Activated CD8-positive, alpha-beta memory T cell treated with anti-CD3 and anti-CD28 coated beads for 4 hours (primary cell): ENCODE results near the gene REPIN1.

Source experiments
- DNase-seq, 2 donors: peaks; one replicate each; pipeline ENCODE4 v3.0.0-alpha.2; 2020; ENCODE audit warnings: low read depth in 2 of 2

Gene REPIN1

DNA sequence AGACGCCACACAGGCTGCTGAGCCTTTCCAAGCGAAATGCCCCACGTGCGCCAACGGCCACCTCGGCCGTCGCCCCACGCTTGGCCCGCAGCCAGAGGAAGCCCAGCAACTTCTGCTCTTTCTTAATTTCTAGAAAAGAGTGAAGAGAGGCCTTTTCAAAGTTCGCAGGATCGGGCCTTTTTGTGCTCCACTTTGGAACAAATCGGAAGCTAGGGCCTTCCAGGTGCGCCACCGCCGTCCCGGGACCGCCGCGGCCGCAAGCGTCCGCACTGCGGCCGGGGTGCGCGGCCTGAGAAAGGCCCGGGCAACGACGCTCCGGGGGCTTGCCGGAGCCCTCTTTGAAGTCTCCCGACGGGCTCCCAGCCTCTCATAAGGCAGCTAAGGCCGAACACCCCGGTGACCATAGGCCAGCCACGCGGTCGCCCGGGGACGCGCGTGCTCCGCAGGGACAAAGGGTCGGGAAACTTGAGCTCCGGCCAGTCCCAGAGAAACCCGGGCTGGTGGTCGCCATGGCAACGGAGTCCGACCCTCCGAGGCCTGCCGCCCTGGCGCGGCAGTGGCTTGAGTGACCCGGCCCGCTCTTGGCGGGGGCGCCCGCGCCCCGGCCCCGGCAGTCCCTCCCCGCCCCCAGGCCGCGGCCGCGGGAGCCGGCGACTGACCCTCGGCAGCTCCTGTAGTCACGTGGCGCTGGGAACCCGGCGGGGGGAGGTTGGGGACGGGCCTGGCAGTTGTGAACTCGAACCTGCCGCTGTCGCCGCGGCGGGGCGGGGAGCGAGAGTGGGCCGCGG is at the start of gene REPIN1:
Gene REPIN1, plus strand, starts transcription at position 727 of the 788 bp plus-strand sequence. CDS start 890 bp downstream, outside the sequence.
- peak; percentile 57 to 68 for DNase-seq

DNA sequence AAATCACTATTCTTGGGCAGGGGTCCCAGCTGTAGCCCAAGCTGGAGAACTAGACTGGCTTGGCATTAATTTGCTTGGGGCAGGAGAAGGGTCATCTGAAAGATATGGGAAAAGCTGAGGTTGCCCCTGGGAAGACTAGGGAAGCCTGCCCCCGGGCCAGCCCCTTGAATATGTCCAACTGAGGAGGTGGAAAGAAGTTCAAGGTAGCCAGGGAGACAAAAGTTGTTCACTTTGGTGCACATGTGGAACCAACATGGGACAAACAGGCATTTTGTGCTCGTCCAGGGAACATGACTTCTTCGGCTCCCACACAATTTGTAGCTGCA is 46.9 kb upstream of the REPIN1 start:
- DNase-seq = no peak

DNA sequence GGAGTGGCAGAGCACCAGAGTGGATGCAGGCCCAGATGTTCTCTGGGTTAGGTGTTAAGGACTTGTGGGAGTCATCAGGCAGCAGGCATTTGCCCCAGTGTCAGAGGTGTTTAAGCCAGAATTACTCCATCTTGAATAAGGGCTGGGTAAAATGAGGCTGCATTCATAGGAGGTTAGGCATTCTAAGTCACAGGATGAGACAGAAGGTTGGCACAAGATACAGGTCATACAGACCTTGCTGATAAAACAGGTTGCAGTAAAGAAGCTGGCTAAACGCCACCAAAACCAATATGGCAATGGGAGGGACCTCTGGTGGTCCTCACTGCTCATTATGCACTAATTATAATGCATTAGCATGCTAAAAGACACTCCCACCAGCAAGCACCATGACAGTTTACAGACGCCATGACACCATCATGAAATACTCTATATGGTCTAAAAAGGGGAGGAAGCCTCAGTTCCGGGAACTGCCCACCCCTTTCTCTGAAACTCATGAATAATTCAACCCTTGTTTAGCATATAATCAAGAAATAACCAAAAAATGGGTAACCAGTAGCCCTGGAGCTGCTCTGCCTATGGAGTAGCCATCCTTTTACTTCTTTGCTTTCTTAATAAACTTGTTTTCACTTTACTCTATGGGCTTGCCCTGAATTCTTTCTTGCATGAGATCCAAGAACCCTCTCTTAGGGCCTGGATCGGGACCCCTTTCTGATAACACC is 46.3 kb upstream of the REPIN1 start:
- peak; percentile 38 to 47 for DNase-seq

DNA sequence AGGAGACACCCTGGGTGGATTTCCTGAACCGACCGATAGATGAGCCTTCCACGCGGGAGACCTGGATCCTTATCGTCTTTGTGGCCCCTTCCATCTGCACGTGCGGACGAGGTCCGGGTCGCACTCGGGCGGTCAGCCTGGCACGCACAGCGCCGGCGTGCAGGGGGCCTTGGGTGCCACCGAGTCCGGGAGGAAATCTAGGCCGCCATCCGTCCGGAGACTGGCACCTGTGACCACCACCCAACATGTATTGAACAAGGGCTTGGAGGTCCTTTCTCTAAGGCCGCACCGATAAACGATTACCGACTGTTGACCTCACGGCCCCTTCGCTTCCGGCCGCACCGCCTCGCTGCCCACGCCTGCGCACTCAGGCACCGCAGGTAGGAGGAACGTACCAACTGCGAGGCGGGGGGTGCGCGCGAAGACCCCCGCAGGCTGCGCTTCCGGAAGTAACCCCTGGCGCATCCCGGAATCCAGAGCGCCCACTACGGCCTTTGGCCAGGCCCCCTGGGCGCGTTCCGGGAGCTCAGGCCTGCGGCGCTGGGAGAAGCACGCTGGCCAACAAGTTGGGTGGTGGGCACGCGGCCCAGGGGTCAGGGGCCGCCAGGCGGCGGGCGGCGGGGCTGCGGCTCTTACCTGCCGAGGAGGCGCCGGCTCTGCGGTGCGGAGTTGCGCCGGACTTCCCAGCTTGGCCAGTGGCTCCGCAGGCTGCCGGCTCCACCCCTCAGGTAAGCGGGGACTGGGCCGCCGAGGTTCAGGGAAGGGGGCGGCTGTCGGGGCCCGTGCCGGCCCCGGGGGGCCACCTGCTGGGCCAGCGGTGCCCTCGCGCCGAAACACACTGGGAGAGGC is 45.6 kb upstream of the REPIN1 start, which contains the start of the genes ACTR3C and LRRC61:
Gene ACTR3C, minus strand, starts transcription at position 713 of the 849 bp plus-strand sequence. CDS start 28,249 bp downstream, outside the sequence.
Gene LRRC61, plus strand, starts transcription at position 523 of the 849 bp plus-strand sequence. CDS start 13,507 bp downstream, outside the sequence.
- DNase-seq = peak; percentile 26 to 31

DNA sequence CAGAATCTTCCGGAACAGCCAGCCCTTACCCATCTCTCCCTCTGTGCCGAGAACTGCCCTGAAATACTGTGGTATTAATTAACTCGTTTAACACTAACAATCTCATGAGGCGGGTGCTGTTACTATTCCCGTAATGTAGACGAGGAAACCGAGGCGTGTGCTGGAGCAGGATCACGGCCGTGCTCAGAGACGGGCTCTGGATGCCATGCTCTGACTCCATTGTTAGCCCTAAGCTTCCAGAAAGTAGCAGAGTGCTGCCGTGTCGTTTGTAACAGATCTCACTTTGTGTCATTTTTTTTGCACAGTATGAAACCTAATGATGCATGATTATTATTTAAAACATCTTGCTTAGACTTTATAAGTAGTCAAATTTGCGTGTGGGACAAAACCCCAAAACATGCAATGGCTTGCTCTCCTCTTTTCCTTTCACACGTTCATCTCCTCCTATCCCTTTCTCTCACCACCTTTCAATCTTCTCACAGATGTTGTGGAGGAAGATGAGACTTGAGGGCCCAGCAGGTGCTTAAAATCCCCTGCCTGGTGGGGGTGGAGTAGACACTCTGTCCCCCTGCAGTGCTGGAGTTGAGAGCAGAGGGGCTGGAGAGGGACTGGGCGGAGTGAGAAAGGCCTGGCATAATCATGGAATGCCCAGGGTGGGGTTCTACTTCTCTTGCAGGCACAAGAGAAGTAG is 44.8 kb upstream of the REPIN1 start:
- no peak for DNase-seq

DNA sequence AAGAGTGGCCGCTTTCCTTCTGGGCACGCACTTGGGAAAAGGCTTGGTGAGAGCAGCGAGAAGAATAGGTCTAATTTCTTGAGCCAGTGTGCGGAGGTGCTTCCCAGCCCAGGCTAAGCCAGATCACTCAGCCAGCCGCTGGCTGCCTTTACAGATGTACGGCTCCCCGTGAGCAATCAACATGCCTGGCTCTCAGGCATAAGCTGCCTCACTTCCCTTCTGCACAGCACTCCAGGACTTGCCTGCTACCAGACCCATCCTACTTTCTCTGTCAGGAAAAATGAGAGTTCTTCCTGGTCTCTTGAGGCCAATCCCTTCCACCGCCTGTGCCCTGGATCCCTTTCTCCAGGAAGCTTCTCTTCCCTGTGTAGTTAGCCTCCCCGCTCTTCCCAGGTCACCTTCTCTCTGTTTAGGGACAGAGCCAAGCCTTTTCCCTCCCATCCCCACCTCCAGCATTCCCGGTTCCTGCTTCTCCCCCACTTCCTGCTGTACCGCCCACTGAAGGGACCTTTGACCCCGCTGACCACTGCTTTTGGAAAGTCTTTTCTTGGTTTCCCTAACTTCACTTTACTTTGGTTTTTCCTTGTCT is 44.2 kb upstream of the REPIN1 start:
- DNase-seq = no peak

DNA sequence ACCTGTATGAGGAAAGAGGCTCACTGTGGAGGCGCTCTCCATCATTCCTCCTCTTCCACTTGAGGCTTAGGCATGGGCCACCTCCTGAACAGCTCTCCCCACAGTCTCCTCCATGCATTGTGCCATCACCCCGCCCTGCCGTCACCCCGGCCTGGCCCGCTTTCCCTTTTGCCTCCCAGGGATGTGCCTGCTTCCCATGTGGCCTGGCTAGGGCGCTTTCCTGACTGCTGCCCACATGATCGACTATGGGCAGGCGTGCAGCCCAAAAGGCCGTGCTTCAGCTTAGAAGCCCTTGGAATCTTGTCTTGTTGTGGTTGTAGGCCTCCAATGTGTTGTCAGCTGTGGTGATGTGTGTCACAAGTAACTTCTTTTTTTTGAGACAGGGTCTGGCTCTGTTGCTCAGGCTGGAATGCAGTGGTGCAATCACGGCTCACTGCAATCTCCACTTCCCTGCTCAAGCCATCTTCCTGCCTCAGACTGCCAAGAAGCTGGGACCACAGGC is 43.5 kb upstream of the REPIN1 start:
- DNase-seq = no peak

DNA sequence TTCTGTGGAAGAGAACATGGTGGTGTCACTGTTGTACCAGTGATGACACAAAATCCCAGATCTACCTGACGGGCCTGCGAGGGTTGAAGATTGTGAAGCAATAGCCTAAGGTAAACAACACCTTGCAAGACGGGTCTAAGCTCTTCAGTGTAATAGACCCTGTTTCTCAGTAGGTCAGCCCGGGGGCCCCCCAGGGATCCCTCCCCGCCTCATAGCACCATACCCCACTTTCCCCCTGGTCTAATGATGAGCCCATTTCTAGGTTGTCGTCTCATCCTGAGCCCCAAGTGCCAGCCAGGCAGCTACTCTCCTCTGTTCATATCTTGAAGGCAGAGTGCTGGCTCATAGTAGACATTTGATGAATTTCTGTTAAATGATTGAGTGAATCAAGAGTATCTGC is 42.7 kb upstream of the REPIN1 start:
- DNase-seq = no peak

DNA sequence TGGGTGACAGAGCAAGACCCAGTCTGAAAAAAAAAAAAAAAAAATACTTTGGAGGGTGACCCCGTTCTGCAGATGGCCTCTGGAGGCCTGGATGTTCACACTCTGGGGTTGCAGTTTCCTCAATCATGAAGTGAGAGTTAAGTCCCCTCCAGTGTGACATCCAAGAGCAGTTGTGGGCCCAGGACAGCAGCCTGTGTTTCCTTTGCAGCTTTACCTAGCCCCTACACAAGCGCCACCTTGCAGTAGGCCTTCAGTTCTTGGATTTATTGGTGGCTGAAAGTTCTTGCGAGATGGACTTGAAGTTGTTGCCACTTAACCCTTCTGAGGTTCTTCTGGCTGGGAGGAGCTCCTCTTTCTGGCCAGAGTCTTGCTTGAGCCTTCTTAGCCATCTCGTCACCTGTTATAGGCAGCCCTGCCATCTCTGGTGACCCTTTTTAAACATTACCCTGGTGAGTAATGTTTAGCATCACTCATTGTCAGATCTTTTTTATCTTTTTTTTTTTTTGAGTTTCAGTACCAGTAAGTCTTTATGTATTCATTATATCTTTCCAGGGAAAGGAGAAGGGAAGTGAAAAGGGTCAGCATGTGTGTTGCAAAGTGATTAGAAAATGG is 41.9 kb upstream of the REPIN1 start:
- no peak for DNase-seq

DNA sequence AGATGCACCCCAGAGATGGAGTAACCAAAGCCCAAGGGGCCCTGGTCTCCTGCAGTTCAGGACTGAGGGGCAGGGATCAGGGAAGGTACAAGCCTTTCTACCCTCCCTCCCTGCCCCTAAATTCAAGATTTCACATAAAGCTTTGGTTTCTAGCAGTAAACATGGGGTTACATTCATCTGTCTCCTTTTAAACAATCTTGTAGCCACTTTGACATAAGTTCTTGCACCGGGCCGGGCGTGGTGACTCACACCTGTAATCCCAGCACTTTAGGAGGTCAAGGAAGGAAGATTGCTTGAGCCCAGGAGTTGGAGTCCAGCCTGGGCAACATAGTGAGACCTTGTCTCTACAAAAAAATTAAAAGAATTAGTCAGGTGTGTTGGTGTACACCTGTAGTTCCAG is 41.3 kb upstream of the REPIN1 start:
- no peak for DNase-seq

DNA sequence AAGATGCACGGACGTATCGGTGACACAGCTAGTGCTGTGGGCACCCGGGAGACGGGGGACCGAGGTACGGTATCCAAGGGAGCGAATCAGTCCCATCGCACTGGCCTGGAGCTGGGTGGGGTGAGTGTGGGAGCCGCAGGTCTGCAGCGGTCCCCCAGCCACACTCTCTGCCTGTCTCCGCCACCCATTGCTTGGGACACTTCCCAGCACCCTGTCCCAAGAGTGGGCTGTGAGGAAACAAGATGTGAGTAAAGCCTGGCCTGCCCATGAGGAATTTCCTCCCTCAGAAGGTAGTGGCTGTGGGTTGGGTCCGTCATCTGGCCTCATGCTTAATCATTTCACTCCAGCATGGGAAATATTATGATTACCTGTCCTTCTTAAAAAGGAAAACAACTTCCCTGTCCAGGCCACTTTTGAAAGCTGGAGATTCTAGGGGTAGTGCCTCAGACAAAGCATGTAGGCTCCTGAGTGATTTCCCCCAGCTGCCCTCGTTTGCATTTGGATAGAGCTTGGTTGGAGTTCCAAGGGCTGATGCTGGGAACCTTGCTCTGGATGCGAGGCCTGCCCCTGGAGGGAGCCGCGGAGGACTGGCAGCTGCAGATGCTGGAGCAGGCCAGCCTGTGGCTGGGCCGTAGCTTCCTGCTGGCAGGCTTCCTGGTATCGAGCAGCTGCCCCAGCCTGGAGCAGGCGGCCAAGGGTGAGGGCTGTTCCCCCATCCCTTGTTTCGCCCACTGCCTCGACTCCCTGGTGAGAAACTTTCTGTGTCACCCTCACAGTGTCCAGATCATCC is 39.1 kb upstream of the REPIN1 start:
- no peak for DNase-seq

DNA sequence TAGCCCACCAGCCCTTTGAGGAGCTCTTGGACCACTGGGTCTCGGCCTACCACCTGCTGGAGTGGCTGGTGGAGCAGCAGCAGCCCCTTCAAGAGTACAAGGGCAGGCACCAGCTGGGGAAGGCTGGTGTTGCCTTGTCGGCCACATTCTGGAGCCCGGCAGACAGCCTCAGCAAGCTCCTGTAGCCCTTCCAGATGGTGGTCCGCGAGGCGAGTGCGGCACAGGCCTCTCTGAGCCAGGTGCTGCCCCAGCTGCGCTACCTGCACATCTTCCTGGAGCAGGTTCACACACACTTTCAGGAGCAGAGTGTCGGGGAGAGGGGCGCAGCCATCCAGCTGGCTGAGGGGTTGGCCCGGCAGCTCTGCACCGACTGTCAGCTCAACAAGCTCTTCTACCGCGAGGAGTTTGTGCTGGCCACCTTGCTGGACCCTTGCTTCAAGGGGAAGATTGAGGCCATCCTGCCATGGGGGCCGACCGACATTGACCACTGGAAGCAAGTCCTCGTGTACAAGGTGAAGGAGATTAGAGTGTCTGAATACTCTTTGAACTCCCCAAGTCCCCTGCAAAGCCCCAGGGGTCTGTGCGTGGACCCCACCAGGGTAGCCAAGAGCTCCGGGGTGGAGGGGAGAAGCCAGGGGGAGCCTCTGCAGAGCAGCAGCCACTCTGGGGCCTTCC is 38.3 kb upstream of the REPIN1 start:
- no peak for DNase-seq

DNA sequence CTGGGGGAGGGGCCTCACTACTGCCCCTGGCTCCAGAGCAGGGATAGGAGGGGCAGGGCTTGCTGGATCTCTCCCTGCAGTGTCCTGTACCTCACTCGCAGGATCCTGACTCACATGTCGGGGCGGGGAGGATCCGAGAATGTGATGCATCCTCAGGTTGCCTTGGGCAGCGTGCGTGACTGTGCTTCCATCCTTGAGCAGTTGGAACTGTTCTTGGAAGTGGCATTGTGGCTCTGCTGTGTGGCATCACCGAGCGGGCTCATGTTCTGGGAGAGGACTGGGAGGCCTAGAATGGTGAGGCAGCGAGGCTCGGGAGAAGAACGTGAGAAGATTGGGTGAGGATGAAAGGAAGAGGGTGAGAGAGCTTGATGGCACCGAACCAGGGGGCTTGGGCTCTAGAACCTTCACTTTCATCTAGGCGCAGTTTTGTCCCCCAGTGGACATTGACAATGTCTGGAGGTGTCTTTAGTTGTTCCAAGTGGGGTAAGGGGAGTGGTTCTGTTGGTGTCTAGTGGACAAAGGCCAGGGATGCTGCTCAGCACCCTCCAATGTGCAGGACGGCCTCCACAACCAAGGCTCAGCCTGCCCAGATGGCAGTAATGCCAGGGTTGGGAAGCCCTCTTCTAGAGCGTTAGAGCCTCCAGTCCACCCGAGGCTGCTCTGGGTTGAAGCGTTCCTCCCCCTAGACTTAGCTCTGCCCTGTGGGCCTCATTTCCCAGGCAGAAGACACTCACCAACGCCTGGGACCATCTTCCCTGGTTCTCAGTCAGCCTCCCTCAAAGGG is 35.6 kb upstream of the REPIN1 start:
- no peak for DNase-seq

DNA sequence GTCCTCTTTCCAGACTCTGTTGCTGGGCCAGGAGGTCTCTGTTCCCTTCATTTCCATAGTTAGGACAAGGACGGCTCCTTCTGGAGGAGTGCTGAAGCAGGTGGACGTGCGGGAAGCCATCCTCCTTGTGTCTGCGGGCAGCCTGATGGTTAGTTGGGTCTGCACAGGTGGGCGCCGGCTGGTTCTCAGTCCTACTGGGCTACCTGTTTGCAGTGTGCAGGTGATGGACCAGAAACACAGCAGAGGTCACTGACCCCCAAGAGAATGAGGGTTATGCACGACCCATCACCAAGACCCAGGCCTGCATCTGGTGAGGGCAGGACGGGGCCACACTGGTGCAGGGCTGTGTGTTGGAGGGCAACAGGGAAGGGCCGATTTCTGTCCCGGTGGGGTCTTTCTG is 35.0 kb upstream of the REPIN1 start:
- no peak for DNase-seq

DNA sequence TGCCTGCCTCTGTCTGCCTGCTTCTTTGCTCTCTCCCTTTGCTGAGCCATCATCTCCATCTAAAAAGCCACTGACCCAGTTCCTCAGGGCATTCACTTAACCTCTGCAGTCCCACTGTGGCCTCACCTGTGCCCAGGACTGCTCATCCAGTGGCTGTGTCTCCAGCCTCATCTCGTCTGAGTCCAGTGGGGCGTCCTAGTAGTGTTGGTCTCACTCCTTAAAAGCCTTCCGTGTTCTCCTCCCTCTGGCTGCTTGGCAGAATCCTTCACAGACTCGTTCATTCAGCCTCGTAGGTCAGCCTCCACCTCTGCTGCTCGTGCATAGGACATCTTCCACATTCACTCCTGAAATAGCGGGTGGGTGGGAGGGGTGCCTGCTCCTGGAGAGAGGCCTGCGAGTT is 34.5 kb upstream of the REPIN1 start:
- DNase-seq = no peak

DNA sequence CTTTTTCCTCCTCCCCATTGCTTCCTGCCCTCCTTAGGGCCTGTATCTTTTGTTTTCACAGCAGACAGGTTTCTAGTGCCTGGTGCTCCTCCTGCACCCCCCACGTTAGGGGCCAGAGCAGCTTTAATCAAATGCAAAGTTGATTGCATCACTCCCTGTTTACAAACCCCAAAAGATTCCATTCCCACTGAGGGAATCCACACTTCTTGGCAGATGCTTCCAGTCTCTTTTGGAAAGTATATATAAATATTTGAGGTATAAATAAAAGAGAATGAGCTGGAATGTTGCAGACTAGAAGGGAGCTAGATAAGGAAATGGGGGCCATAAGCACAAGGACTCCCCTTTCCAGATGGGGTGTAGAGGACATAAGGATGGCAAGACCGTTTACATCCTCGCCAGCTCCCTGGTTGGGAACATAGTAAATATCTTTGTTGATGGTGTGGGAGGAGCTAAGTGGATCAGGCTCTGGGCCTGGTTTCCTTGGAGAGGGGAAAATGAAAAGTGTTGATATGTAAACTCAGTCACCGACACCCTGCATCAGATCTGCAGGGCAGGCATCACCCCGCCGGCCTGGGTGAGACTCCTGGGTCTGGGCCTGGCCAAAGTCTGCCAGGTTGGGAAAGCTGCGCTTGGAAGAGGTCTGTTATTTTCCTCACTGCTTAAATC is 33.4 kb upstream of the REPIN1 start:
- no peak for DNase-seq

DNA sequence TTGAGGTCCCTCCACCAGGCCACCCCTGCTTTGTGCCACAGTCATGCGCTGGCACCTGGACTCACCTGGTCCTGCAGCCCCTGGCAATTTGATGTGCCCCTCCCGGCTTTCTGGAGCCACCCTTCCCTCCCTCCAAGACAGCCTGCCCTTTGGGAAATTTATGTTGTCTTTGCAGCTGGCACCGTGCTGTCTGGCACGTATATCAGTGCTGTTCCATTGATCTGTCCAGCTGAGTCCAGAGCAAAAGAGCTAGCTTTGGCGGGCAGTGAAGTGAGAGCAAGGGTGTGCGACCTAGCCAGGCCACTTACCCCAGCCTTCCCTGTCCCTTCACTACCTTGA is 32.9 kb upstream of the REPIN1 start:
- DNase-seq = no peak

DNA sequence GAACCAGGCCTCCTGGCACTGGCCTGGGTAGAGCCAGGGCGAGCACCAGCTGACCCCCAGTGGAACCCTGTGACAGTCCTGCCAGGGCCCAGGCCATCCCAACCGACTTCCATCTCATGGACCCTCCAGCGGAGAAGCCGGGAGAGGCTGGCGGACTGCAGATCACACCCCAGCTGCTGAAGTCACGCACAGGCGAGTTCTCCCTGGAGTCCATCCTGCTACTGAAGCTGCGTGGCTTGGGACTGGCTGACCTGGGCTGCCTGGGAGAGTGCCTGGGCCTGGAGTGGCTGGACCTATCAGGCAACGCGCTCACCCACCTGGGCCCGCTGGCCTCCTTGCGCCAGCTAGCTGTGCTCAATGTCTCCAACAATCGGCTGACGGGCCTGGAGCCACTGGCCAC is 31.9 kb upstream of the REPIN1 start:
- DNase-seq = no peak
